G401.6 (cell line): ENCODE measurements around the gene SLC22A14.
"Not testable (repeated sequence)": the region's sequence is repeated elsewhere in the genome, so short reads cannot be mapped to it uniquely, and the experiment has no call there.

Experiments used
- FAIRE-seq: peaks from 2 replicates; lab custom pipeline; 2012; peaks lifted over from hg19 to GRCh38; lab: Jason Lieb, UNC

The SLC22A14 gene

GRCh38 chr3:38270606-38271005 is 11.5 kb upstream of the SLC22A14 start:
- FAIRE-seq = no peak

GRCh38 chr3:38271553-38271952 is 10.5 kb upstream of the SLC22A14 start:
- no peak for FAIRE-seq

- FAIRE-seq = no peak
Observed at GRCh38 chr3:38274864-38275649, 7.0 kb upstream of the SLC22A14 start.

GRCh38 chr3:38275658-38276057 is 6.4 kb upstream of the SLC22A14 start:
- FAIRE-seq = no peak

GRCh38 chr3:38276081-38276916 is 5.8 kb upstream of the SLC22A14 start:
- FAIRE-seq = no peak

GRCh38 chr3:38276917-38277630 is 5.0 kb upstream of the SLC22A14 start:
- no peak for FAIRE-seq

GRCh38 chr3:38278841-38279240 is 3.3 kb upstream of the SLC22A14 start:
- no peak for FAIRE-seq

GRCh38 chr3:38283810-38284755 is 2.0 kb downstream of the SLC22A14 start:
- no peak for FAIRE-seq

- FAIRE-seq = no peak
Observed at GRCh38 chr3:38284756-38285150, 2.7 kb downstream of the SLC22A14 start.

- FAIRE-seq = not testable (repeated sequence)
Observed at GRCh38 chr3:38289286-38290217, 7.5 kb downstream of the SLC22A14 start.

GRCh38 chr3:38297053-38297452 is 15.0 kb downstream of the SLC22A14 start:
- not testable (repeated sequence) for FAIRE-seq

GRCh38 chr3:38297537-38297936 is 15.4 kb downstream of the SLC22A14 start:
- no peak for FAIRE-seq

- FAIRE-seq = peak; percentile 21
Observed at GRCh38 chr3:38297947-38298711, 16.0 kb downstream of the SLC22A14 start.

GRCh38 chr3:38306941-38307340 is 24.8 kb downstream of the SLC22A14 start:
- FAIRE-seq = no peak

- FAIRE-seq = no peak
Observed at GRCh38 chr3:38307599-38307998, 25.5 kb downstream of the SLC22A14 start.

- no peak for FAIRE-seq
Observed at GRCh38 chr3:38308456-38308855, 26.4 kb downstream of the SLC22A14 start.

- no peak for FAIRE-seq
Observed at GRCh38 chr3:38311476-38311875, 29.4 kb downstream of the SLC22A14 start.

GRCh38 chr3:38311941-38312340 is 29.8 kb downstream of the SLC22A14 start:
- FAIRE-seq = no peak

GRCh38 chr3:38312356-38312755 is 30.3 kb downstream of the SLC22A14 start:
- FAIRE-seq = no peak

- FAIRE-seq = no peak
Observed at GRCh38 chr3:38313263-38313662, 31.2 kb downstream of the SLC22A14 start.
